SK-N-SH (cell line): ENCODE measurements around the gene EBF3. TPM values are rescaled to one million over a fixed set of nuclear protein-coding genes. Genes with fewer than 3 reads are reported as not detected.

Experiments
- CTCF ChIA-PET: fragments of 300-600, 350-600 bp; formaldehyde crosslinking; extraction: SDS; loops from one replicate; lab custom pipeline; 2021; lab: Yijun Ruan, JAX
- POLR2A ChIA-PET: fragments of 350-600 bp; sonication (Branson Sonifier 250); formaldehyde crosslinking; extraction: SDS; loops from one replicate; lab custom pipeline; 2020; ENCODE audit warnings: antibody characterized with exemption, inconsistent platforms; lab: Yijun Ruan, JAX
- DNase-seq: peaks from one replicate; pipeline ENCODE4 v3.0.0; 2012
- H2AFZ ChIP-seq: fragments of 200-600 bp; sonication (generic); 2 replicates; pipeline ENCODE4 v1.8.1; 2016; ENCODE audit warnings: antibody characterized with exemption, mild to moderate bottlenecking, low read depth
- H3F3A ChIP-seq: fragments of 200-600 bp; sonication (generic); replicated peaks from 2 replicates; pipeline ENCODE3; 2016; ENCODE audit warnings: antibody characterized with exemption, mild to moderate bottlenecking; ENCODE audit not compliant: insufficient read depth
- H3K27ac ChIP-seq, 2 experiments: fragments of 200-500 bp in 1 of 2; fragments of 200-600 bp in 1 of 2; sonication (Bioruptor generic) in 1 of 2; sonication (generic), shearing (Covaris generic) in 1 of 2; 2 replicates each; pipeline versions ENCODE4 v1.5.1 to v1.6.1; 2014 to 2016; ENCODE audit warnings: low read depth in 2 of 2, inconsistent platforms in 1 of 2, low read length in 1 of 2, mild to moderate bottlenecking in 1 of 2, mixed read lengths in 1 of 2
- H3K27me3 ChIP-seq: fragments of 200-600 bp; sonication (generic), shearing (Covaris generic); 2 replicates; pipeline ENCODE4 v1.6.1; 2016; ENCODE audit warnings: mixed run types; ENCODE audit not compliant: insufficient read depth
- H3K36me3 ChIP-seq, 2 experiments: fragments of 200-500 bp in 1 of 2; fragments of 200-600 bp in 1 of 2; sonication (Bioruptor generic) in 1 of 2; sonication (generic) in 1 of 2; replicated peaks in 1 of 2; 2 replicates each; pipeline versions ENCODE3 to v1.5.1; 2014 to 2016; ENCODE audit warnings: low read length in 1 of 2, mild to moderate bottlenecking in 1 of 2; ENCODE audit not compliant: insufficient read depth in 2 of 2, control insufficient read depth in 1 of 2
- H3K4me1 ChIP-seq, 2 experiments: fragments of 200-500 bp in 1 of 2; fragments of 200-600 bp in 1 of 2; sonication (Bioruptor generic) in 1 of 2; sonication (generic), shearing (Covaris generic) in 1 of 2; 2 replicates each; pipeline versions ENCODE4 v1.5.1 to v1.6.1; 2014 to 2016; ENCODE audit warnings: low read depth in 1 of 2, low read length in 1 of 2, mixed run types in 1 of 2; ENCODE audit not compliant: insufficient read depth in 2 of 2, control insufficient read depth in 1 of 2
- H3K4me2 ChIP-seq: fragments of 200-600 bp; sonication (generic), shearing (Covaris generic); 2 replicates; pipeline ENCODE4 v1.6.1; 2017; ENCODE audit warnings: mixed run types
- H3K4me3 ChIP-seq, 2 experiments: fragments of 200-500 bp in 1 of 2; fragments of 200-600 bp in 1 of 2; sonication (Bioruptor generic) in 1 of 2; sonication (generic), shearing (Covaris generic) in 1 of 2; 2 replicates each; pipeline versions ENCODE4 v1.5.1 to v1.8.1; 2014 to 2016; ENCODE audit warnings: low read depth in 2 of 2, inconsistent platforms in 1 of 2, low read length in 1 of 2, mild to moderate bottlenecking in 1 of 2, mixed read lengths in 1 of 2, moderate library complexity in 1 of 2
- H3K79me2 ChIP-seq: fragments of 200-600 bp; sonication (generic); 2 replicates; pipeline ENCODE4 v1.8.1; 2017; ENCODE audit warnings: mild to moderate bottlenecking; ENCODE audit not compliant: insufficient read depth
- H3K9ac ChIP-seq: fragments of 200-600 bp; sonication (generic); 2 replicates; pipeline ENCODE4 v1.6.1; 2017; ENCODE audit warnings: mixed run types
- H3K9me2 ChIP-seq: fragments of 200-600 bp; sonication (generic); 2 replicates; pipeline ENCODE4 v1.6.1; 2017; ENCODE audit warnings: mixed run types
- H3K9me3 ChIP-seq: fragments of 200-600 bp; sonication (generic); 2 replicates; pipeline ENCODE4 v1.6.1; 2017; ENCODE audit warnings: mixed run types, mild to moderate bottlenecking, moderate library complexity
- H4K20me1 ChIP-seq: fragments of 200-600 bp; sonication (generic); 2 replicates; pipeline ENCODE4 v1.6.1; 2017; ENCODE audit warnings: mild to moderate bottlenecking, mixed run types; ENCODE audit not compliant: insufficient read depth
- ELF1 ChIP-seq: IDR thresholded peaks from 2 replicates; pipeline ENCODE4 v1.4.0; 2012
- EZH2phosphoT487 ChIP-seq: fragments of 200-600 bp; sonication (generic); IDR thresholded peaks from 2 replicates; pipeline ENCODE4 v1.6.1; 2017; ENCODE audit warnings: low read depth, mixed run types, mild to moderate bottlenecking, antibody characterized with exemption, moderate library complexity, borderline replicate concordance
- FOSL2 ChIP-seq: IDR thresholded peaks from 2 replicates; pipeline ENCODE4 v1.4.0; 2012; ENCODE audit warnings: low read depth, mild to moderate bottlenecking, moderate library complexity, borderline replicate concordance
- FOXJ3 ChIP-seq: sonication (generic); formaldehyde crosslinking; IDR thresholded peaks from 2 replicates; pipeline ENCODE4 v1.5.1; 2020; ENCODE audit warnings: mild to moderate bottlenecking, missing genetic modification reagents
- FOXM1 ChIP-seq: IDR thresholded peaks from 2 replicates; pipeline ENCODE4 v1.4.0; 2012; ENCODE audit warnings: low read depth, mild to moderate bottlenecking
- GABPA ChIP-seq: IDR thresholded peaks from 2 replicates; pipeline ENCODE4 v1.4.0; 2012; ENCODE audit warnings: low read depth, mild to moderate bottlenecking
- IRF3 ChIP-seq: fragments of 150-350 bp; IDR thresholded peaks from 2 replicates; pipeline ENCODE4 v1.6.1; 2016; ENCODE audit warnings: mild to moderate bottlenecking, low read depth, low read length
- JUND ChIP-seq: IDR thresholded peaks from 2 replicates; pipeline ENCODE4 v1.4.0; 2012
- MEF2A ChIP-seq: IDR thresholded peaks from 2 replicates; pipeline ENCODE4 v1.4.0; 2012; ENCODE audit warnings: low read depth, borderline replicate concordance
- MXI1 ChIP-seq: IDR thresholded peaks from 2 replicates; pipeline ENCODE4 v1.6.1; 2012; ENCODE audit warnings: mild to moderate bottlenecking, low read depth, low read length, improper control_type of control experiment
- NRF1 ChIP-seq: IDR thresholded peaks from 2 replicates; pipeline ENCODE4 v1.6.1; 2012; ENCODE audit warnings: low read depth, mild to moderate bottlenecking, low read length
- PBX3 ChIP-seq: IDR thresholded peaks from 2 replicates; pipeline ENCODE4; 2012
- POLR2AphosphoS5 ChIP-seq: IDR thresholded peaks from 2 replicates; pipeline ENCODE4 v1.6.1; 2012; ENCODE audit warnings: low read depth, low read length
- RAD21 ChIP-seq: IDR thresholded peaks from 2 replicates; pipeline ENCODE4 v1.6.1; 2012; ENCODE audit warnings: mild to moderate bottlenecking, low read length
- REST ChIP-seq: IDR thresholded peaks from 2 replicates; pipeline ENCODE4 v1.6.1; 2012; ENCODE audit warnings: mild to moderate bottlenecking, low read depth, low read length, moderate library complexity
- RFX5 ChIP-seq: IDR thresholded peaks from 2 replicates; pipeline ENCODE4 v1.6.1; 2012; ENCODE audit warnings: mild to moderate bottlenecking, improper control_type of control experiment, low read length
- RXRA ChIP-seq: IDR thresholded peaks from 2 replicates; pipeline ENCODE4 v1.4.0; 2012; ENCODE audit warnings: low read depth, mild to moderate bottlenecking, borderline replicate concordance
- SIN3A ChIP-seq: IDR thresholded peaks from 2 replicates; pipeline ENCODE4 v1.6.1; 2012; ENCODE audit warnings: low read depth, mild to moderate bottlenecking, low read length, moderate library complexity, borderline replicate concordance
- TEAD4 ChIP-seq: IDR thresholded peaks from 2 replicates; pipeline ENCODE4 v1.4.0; 2012; ENCODE audit warnings: mild to moderate bottlenecking, borderline replicate concordance; ENCODE audit not compliant: insufficient read depth
- YY1 ChIP-seq: IDR thresholded peaks from 2 replicates; pipeline ENCODE4 v1.4.0; 2012; ENCODE audit warnings: low read depth, mild to moderate bottlenecking
- WGBS: methylation state at CpG from one replicate; pipeline ENCODE4 v1.1.6; 2017; ENCODE audit warnings: low lambda C conversion rate; 5-methylcytosine and 5-hydroxymethylcytosine counted together
- polyA plus RNA-seq, 3 experiments: library from polyadenylated mRNA; depleted of rRNA; stranded (reverse); fragments of >200 nt; gene quantifications; 2 replicates each; pipeline ENCODE4 v1.2.3, GENCODE V29; 2012

EBF3 gene
- polyA plus RNA-seq, 1 of the 3 experiments (the other 2 are of a cell fraction): not detected

- CTCF ChIA-PET: no interaction called here
- no peaks in the 10 kb centered on the region for H3K36me3 ChIP-seq
- TF ChIP-seq POLR2AphosphoS5 (no peak), MEF2A (no peak), JUND (no peak), GABPA (no peak), SIN3A (no peak), RFX5 (no peak), MXI1 (no peak), TEAD4 (no peak), FOXM1 (no peak), IRF3 (no peak), RAD21 (no peak), YY1 (no peak), FOXJ3 (CRISPR knock-in tag) (no peak), FOSL2 (no peak), PBX3 (no peak), EZH2phosphoT487 (no peak), REST (no peak), RXRA (no peak), NRF1 (no peak), ELF1 (no peak)
Observed at GRCh38 chr10:129838794-129839193, 125.3 kb downstream of the EBF3 start.

More at GRCh38 chr10:129838794-129839193, 125.3 kb downstream of the EBF3 start:
- 89% methylated on average over 26 of the region's 26 CpGs for WGBS
- Histone ChIP-seq H3K4me1 (no peaks in the 10 kb centered on the region; a peak in 1 of 4 replicates), H3K79me2 (no peaks in the 10 kb centered on the region), H4K20me1 (no peaks in the 10 kb centered on the region), H3F3A (no peaks in the 10 kb centered on the region), H3K4me2 (no peak overlapping the region), H3K9me2 (no peaks in the 10 kb centered on the region), H2AFZ (no peak overlapping the region), H3K27ac (no peak overlapping the region), H3K4me3 (no peak overlapping the region), H3K9ac (no peak overlapping the region), H3K9me3 (no peaks in the 10 kb centered on the region), H3K27me3 (no peaks in the 10 kb centered on the region)
- POLR2A ChIA-PET: no interaction called here
- DNase-seq: no peak
